ENCODE data around the gene ZNF697. TPM values are rescaled to one million over a fixed set of nuclear protein-coding genes. Genes with fewer than 3 reads are reported as not detected.

Gene ZNF697
- total and polyA plus RNA-seq, 9 of the 15 experiments (the other 6 are each of a cell fraction or from before 2014, with no cell fraction given), result 2.1 to 13.6 (median 8.3) TPM

GRCh38 chr1:119606394-119606793 is 41.7 kb downstream of the ZNF697 start:
- Histone ChIP-seq H3K36me3 (ENCODE audit: control insufficient read depth, insufficient read depth, low read length) (no peaks in the 10 kb centered on the region), H3K79me2 (ENCODE audit: control insufficient read depth, insufficient read depth, low read length) (no peaks in the 10 kb centered on the region), H3K27me3 (ENCODE audit: control insufficient read depth in 2 of 2, insufficient read depth in 2 of 2, low read length in 2 of 2) (peaks cover 5 to 16% of the 10 kb centered on the region in 2 experiments; a peak in 3 of 5 replicates), H4K20me1 (replicated peaks; ENCODE audit: control insufficient read depth, insufficient read depth, low read length) (0 out of 2 replicates have a peak, but pooled peaks cover 2% of the 10 kb centered on the region), H3K9me3 (replicated peaks; ENCODE audit: control insufficient read depth, insufficient read depth, low read depth, low read length) (peaks cover 1% of the 10 kb centered on the region; the same call in 1 of the 2 replicates), H3K9ac (ENCODE audit: insufficient read depth in 1 of 2, low read depth in 2 of 2, low read length in 2 of 2) (no peak overlapping the region), H3K4me3 (no peak overlapping the region), H3K4me2 (ENCODE audit: insufficient read depth, low read length) (no peak overlapping the region), H3K4me1 (replicated peaks in 1 of 2; ENCODE audit: control insufficient read depth in 2 of 2, insufficient read depth in 2 of 2, low read length in 2 of 2) (no peaks in the 10 kb centered on the region), H3K27ac (ENCODE audit: extremely low read depth, low read depth, low read length) (no peak overlapping the region), H2AFZ (ENCODE audit: low read depth, low read length) (no peak overlapping the region), H3K9me1 (ENCODE audit: control insufficient read depth, insufficient read depth, low read length) (no peaks in the 10 kb centered on the region)
- intact Hi-C loops (cut with micrococcal nuclease), result loop anchor here (10.0 kb wide), 1 partner anchor 132 kb away; no protein-coding TSS in a partner anchor
- POLR2A ChIA-PET, result no interaction called here
- FAIRE-seq, result no peak
- CTCF ChIA-PET (ENCODE audit: low intra/inter-chr PET ratio), result no interaction called here
- no peak for DNase-seq (ENCODE audit: extremely low read depth in 1 of 4, low spot score in 3 of 4)
- WGBS (ENCODE audit: insufficient coverage, low coverage, missing lambda C conversion rate), result 4% methylated on average over 1 of the region's 1 CpG
- no TSS peak for BruUV-seq (replicated peaks)
- no peak for ATAC-seq
- in situ Hi-C loops (cut with MboI), result no loop called here
- TF ChIP-seq ZNF436 (CRISPR knock-in tag; IDR thresholded peaks at IDR 0.05) (no peak), ILK (tag; IDR thresholded peaks at IDR 0.05; ENCODE audit: borderline replicate concordance, low read depth) (no peak), ZNF584 (CRISPR knock-in tag; IDR thresholded peaks at IDR 0.05; ENCODE audit: low read depth) (no peak), ZNF274 (IDR thresholded peaks at IDR 0.05; ENCODE audit: borderline replicate concordance, low read depth, low read length) (no peak), SRSF1 (IDR thresholded peaks at IDR 0.05; ENCODE audit: low read depth, low read length) (no peak), PTRF (tag; IDR thresholded peaks at IDR 0.05) (no peak)
- TF ChIP-seq, protein P1, sequence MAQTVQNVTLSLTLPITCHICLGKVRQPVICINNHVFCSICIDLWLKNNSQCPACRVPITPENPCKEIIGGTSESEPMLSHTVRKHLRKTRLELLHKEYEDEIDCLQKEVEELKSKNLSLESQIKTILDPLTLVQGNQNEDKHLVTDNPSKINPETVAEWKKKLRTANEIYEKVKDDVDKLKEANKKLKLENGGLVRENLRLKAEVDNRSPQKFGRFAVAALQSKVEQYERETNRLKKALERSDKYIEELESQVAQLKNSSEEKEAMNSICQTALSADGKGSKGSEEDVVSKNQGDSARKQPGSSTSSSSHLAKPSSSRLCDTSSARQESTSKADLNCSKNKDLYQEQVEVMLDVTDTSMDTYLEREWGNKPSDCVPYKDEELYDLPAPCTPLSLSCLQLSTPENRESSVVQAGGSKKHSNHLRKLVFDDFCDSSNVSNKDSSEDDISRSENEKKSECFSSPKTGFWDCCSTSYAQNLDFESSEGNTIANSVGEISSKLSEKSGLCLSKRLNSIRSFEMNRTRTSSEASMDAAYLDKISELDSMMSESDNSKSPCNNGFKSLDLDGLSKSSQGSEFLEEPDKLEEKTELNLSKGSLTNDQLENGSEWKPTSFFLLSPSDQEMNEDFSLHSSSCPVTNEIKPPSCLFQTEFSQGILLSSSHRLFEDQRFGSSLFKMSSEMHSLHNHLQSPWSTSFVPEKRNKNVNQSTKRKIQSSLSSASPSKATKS (CRISPR knock-in tag; IDR thresholded peaks at IDR 0.05), result no peak
- TF ChIP-seq, protein P2, sequence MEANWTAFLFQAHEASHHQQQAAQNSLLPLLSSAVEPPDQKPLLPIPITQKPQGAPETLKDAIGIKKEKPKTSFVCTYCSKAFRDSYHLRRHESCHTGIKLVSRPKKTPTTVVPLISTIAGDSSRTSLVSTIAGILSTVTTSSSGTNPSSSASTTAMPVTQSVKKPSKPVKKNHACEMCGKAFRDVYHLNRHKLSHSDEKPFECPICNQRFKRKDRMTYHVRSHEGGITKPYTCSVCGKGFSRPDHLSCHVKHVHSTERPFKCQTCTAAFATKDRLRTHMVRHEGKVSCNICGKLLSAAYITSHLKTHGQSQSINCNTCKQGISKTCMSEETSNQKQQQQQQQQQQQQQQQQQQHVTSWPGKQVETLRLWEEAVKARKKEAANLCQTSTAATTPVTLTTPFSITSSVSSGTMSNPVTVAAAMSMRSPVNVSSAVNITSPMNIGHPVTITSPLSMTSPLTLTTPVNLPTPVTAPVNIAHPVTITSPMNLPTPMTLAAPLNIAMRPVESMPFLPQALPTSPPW (CRISPR knock-in tag; IDR thresholded peaks at IDR 0.05), result peak; percentile 31; the same call in 1 of the 2 replicates
